ENCODE data around the gene MFSD6L.

MFSD6L gene

DNA sequence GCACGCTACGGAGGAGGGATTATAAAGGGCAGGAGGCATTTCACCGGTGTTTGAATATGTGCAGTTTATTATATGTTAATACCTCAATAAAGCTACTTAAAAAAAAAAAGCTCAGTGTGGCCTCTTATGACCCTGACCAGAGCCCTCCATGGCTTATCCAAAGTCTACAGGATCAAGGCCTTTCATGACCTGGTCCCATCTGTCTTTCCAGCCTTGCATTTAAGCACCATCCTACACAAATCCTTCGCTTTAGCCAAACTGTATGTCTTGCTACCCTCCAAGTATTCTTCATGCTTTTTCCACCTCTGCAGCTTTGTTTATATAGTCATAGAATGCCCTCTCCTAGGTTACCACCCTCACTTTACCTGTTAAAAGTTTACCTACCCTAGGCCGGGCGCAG lies 6.5 kb downstream of the MFSD6L start:
- no peak overlapping the region for H3K4me3 ChIP-seq (replicated peaks in 1 of 2; ENCODE audit: low read depth in 2 of 2, low read length in 2 of 2)
- DNase-seq (ENCODE audit: low read depth in 2 of 2) = no peak
- TF ChIP-seq, protein P1, sequence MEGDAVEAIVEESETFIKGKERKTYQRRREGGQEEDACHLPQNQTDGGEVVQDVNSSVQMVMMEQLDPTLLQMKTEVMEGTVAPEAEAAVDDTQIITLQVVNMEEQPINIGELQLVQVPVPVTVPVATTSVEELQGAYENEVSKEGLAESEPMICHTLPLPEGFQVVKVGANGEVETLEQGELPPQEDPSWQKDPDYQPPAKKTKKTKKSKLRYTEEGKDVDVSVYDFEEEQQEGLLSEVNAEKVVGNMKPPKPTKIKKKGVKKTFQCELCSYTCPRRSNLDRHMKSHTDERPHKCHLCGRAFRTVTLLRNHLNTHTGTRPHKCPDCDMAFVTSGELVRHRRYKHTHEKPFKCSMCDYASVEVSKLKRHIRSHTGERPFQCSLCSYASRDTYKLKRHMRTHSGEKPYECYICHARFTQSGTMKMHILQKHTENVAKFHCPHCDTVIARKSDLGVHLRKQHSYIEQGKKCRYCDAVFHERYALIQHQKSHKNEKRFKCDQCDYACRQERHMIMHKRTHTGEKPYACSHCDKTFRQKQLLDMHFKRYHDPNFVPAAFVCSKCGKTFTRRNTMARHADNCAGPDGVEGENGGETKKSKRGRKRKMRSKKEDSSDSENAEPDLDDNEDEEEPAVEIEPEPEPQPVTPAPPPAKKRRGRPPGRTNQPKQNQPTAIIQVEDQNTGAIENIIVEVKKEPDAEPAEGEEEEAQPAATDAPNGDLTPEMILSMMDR (IDR thresholded peaks at IDR 0.05; ENCODE audit: low read depth, low read length) = no peak

DNA sequence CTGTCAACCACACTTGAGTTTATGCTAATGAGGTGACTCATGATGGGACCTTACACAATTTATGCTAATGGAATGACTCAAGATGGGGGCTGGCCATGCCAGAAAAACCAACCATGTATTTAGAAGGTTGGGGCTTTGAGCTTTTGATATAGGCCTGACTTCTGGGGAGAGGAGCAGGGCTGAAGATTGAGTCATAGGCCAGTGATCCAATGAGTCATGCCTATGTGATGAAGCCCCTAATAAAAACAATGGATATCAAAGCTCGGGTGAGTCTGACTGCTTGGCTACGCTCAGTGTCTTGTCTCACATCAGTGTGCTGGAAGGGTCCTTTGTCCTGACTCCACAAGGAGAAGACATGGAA lies 7.3 kb downstream of the MFSD6L start:
- TF ChIP-seq, protein P1 (IDR thresholded peaks at IDR 0.05; ENCODE audit: low read depth, low read length) = no peak
- DNase-seq (ENCODE audit: low read depth in 2 of 2) = peak; percentile 37 to 92
- no peak overlapping the region for H3K4me3 ChIP-seq (replicated peaks in 1 of 2; ENCODE audit: low read depth in 2 of 2, low read length in 2 of 2)

DNA sequence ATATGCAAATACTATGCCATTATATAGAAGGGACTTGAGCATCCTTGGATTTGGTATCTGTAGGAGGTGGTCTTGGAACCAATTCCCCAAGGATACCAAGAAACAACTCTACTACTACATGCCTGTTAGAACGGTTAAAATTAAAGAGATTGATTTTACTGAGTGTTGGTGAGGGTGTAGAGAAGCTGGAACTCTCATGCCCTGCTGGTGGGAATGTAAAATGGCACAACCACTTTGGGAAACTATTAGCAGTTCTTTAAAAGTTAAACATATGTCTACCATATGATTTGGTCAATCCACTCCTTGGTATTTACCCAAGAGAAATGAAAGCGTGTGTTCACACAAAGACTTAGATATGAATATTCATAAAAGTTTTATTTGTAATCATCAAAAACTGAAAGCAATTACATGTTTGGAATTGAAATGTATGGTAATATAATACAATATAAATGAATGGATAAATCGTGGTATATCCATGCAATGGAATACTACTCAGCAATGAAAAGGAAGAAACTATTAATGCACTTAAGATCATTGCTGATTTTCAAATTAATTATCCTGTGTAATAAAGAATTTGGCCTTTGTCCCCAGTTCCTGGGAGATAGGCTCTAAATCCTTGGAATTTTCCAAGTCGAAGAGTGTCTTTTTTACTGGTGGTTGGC lies 7.8 kb downstream of the MFSD6L start:
- H3K4me3 ChIP-seq (replicated peaks in 1 of 2; ENCODE audit: low read depth in 2 of 2, low read length in 2 of 2) = no peak overlapping the region
- DNase-seq (ENCODE audit: low read depth in 2 of 2) = no peak
- TF ChIP-seq, protein P1 (IDR thresholded peaks at IDR 0.05; ENCODE audit: low read depth, low read length) = peak; percentile 3

DNA sequence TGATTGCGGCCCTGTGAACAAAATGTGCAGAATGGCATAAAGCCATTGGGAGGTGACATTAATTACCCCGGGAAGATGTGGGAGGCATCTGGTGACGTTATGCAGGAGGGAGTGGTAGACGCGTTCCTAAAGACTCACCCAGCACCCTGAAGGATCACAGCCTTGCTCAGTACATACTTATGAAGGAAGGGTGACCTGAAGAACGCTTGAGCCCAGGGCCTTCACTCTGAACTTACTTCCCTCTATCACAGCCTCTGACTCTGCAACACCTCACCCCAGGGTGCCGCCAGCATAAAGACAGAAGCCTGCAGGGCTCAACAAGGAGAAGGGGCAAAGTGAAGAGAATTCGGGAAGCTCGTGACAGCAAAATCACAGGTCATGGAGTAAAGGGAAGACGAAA lies 9.4 kb downstream of the MFSD6L start:
- DNase-seq (ENCODE audit: low read depth in 2 of 2) = no peak
- TF ChIP-seq, protein P1 (IDR thresholded peaks at IDR 0.05; ENCODE audit: low read depth, low read length) = no peak
- H3K4me3 ChIP-seq (replicated peaks in 1 of 2; ENCODE audit: low read depth in 2 of 2, low read length in 2 of 2) = no peak overlapping the region

DNA sequence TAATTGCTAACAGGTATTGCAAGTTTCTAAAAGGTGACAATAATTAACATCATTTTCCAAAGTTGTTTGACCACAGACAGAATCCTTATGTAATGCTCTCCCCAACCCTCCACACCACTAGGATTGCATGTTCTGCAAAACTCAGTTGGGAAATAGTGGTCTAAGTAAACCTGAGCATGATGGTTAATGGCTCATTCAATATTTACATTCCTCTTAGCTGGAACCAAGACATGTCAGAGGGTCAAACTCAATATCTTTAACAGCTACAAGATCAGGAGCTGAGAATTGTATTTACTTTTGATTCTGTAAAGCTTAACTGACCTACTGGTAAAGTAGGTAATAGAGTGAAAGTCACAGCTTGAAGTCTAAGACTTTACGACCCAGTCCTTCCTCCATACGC lies 10.2 kb downstream of the MFSD6L start:
- DNase-seq (ENCODE audit: low read depth in 2 of 2) = no peak
- TF ChIP-seq, protein P1 (IDR thresholded peaks at IDR 0.05; ENCODE audit: low read depth, low read length) = no peak

DNA sequence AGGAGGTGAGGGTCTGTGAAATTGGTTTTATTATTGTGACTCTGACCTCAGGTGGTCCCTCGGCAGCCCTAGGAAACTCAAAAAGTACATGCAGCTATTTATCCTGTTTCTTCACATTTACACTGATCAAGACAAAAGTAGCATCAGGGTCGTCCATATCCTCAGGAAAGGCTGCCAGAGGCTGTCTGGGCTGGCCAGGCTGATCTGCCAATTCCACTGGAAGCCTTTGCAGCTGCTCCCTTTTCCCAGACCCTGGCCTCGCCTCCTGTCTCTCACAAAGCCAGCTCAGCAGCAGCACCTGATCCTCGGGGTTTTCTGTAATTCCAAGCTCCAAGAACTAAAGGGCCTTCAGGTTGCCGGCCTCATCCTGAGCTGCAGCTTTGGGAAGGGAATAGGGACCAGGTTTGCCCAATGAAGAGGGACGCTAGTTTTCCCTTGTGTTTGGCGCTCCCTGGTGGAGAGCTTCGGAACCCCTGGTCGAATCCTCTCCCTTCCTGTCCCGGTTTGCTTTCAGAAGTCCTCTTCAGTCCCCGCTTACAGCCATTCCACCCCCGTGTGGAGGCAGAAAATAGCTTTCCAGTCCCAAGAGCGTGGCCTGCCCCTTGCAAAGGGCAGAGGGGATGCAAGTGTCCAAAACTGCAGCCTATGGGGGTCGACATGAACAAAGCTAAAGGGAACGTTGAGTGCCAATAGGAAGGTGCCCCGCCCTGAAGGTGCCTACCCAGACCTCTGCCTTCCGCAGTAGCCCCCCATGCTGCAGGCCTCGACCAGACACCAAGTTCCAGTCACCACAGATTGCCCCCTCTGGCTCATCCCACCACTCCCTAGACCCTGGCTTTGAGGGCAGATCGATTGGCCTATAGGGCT lies 13.4 kb downstream of the MFSD6L start:
- TF ChIP-seq, protein P1 (IDR thresholded peaks at IDR 0.05; ENCODE audit: low read depth, low read length) = peak; percentile 87

More for the DNA sequence above, 10.2 kb downstream of the MFSD6L start:
- no peak overlapping the region for H3K4me3 ChIP-seq (replicated peaks in 1 of 2; ENCODE audit: low read depth in 2 of 2, low read length in 2 of 2)

More for the DNA sequence above, 13.4 kb downstream of the MFSD6L start:
- H3K4me3 ChIP-seq (replicated peaks in 1 of 2; ENCODE audit: low read depth in 2 of 2, low read length in 2 of 2) = no peak overlapping the region
- peak; percentile 72 to 75 for DNase-seq (ENCODE audit: low read depth in 2 of 2)
